ENCODE results near the gene RAI1.

Gene RAI1

GRCh38 chr17:17749921-17750320, 68.7 kb downstream of the RAI1 start:
- DNase-seq (ENCODE audit: low spot score), result peak; percentile 78

GRCh38 chr17:17750881-17751280, 69.6 kb downstream of the RAI1 start:
- DNase-seq (ENCODE audit: low spot score), result peak; percentile 79

GRCh38 chr17:17751489-17752088, 70.3 kb downstream of the RAI1 start:
- DNase-seq (ENCODE audit: low spot score), result no peak

GRCh38 chr17:17752089-17752820, 71.0 kb downstream of the RAI1 start:
- DNase-seq (ENCODE audit: low spot score), result peak; percentile 99

- no peak for DNase-seq (ENCODE audit: low spot score)
Measured at GRCh38 chr17:17752821-17753321, 71.6 kb downstream of the RAI1 start.

- no peak for DNase-seq (ENCODE audit: low spot score)
Measured at GRCh38 chr17:17754719-17755686, 73.7 kb downstream of the RAI1 start.

GRCh38 chr17:17755715-17756114, 74.5 kb downstream of the RAI1 start:
- no peak for DNase-seq (ENCODE audit: low spot score)

GRCh38 chr17:17757391-17757791, 76.1 kb downstream of the RAI1 start:
- DNase-seq (ENCODE audit: low spot score), result peak; percentile 64

- peak; percentile 14 for DNase-seq (ENCODE audit: low spot score)
Measured at GRCh38 chr17:17757956-17758845, 76.9 kb downstream of the RAI1 start.

GRCh38 chr17:17758941-17759563, 77.8 kb downstream of the RAI1 start:
- DNase-seq (ENCODE audit: low spot score), result no peak

- no peak for DNase-seq (ENCODE audit: low spot score)
Measured at GRCh38 chr17:17760350-17760749, 79.1 kb downstream of the RAI1 start.

GRCh38 chr17:17760872-17761550, 79.8 kb downstream of the RAI1 start:
- DNase-seq (ENCODE audit: low spot score), result no peak

- DNase-seq (ENCODE audit: low spot score), result no peak
Measured at GRCh38 chr17:17761894-17762743, 80.9 kb downstream of the RAI1 start.

GRCh38 chr17:17762744-17763105, 81.5 kb downstream of the RAI1 start:
- no peak for DNase-seq (ENCODE audit: low spot score)

GRCh38 chr17:17763136-17763535, 81.9 kb downstream of the RAI1 start:
- no peak for DNase-seq (ENCODE audit: low spot score)

- no peak for DNase-seq (ENCODE audit: low spot score)
Measured at GRCh38 chr17:17763734-17764133, 82.5 kb downstream of the RAI1 start.

- no peak for DNase-seq (ENCODE audit: low spot score)
Measured at GRCh38 chr17:17765359-17766076, 84.3 kb downstream of the RAI1 start.

GRCh38 chr17:17766077-17766743, 85.0 kb downstream of the RAI1 start:
- peak; percentile 79 for DNase-seq (ENCODE audit: low spot score)
